GM21737 (cell line): ENCODE data around the gene RIMBP3C.
"Not testable (repeated sequence)": the region's sequence is repeated elsewhere in the genome, so short reads cannot be mapped to it uniquely, and the experiment has no call there.

Source experiments
- ATAC-seq: cut with Tn5 transposase; IDR thresholded peaks from one replicate; pipeline ENCODE4 v1.9.1; 2021; ENCODE audit warnings: mild to moderate bottlenecking, moderate library complexity; ENCODE audit not compliant: unreplicated experiment

The RIMBP3C gene

GRCh38 chr22:21551361-21551760 is at the start of gene RIMBP3C:
RIMBP3C (minus strand) TSS chr22:21551461; CDS start chr22:21550976, 485 bp downstream.
- not testable (repeated sequence) for ATAC-seq

GRCh38 chr22:21599053-21599893 is 48.0 kb upstream of the RIMBP3C start:
- ATAC-seq, result no peak

- no peak for ATAC-seq
These were observed 47.0 kb upstream of the RIMBP3C start for GRCh38 chr22:21598302-21598701.

DNA sequence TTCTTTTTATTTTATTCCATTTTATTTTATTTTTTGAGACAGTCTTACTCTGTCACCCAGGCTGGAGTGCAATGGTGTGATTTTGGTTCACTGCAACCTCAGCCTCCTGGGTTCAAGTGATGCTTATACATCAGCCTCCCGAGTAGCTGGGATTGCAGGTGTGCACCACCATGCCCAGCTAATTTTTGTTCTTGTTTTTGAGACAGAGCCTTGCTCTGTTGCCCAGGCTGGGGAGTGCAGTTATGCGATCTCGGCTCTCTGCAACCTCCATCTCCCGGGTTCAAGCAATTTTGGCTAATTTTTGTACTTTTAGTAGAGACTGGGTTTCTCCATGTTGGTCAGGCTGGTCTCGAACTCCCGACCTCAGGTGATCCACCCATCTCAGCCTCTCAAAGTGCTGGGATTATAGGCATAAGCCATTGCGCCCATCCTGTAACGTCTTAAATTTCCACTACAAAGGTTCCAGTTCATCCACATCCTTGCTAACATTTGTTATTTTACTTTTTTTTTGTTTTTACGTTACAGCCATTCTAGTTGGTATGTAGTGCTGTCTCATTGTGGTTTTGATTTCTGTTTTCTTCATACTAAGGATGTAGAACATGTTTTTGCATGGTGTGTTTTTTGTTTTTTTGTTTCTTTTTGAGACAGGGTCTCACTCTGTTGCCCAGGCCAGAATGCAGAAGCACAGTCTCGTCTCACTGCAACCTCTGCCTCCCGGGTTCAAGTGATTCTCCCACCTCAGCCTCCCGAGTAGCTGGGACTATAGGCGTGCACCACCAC is 45.3 kb upstream of the RIMBP3C start:
- not testable (repeated sequence) for ATAC-seq

GRCh38 chr22:21594865-21595452 is 43.7 kb upstream of the RIMBP3C start:
- ATAC-seq, result no peak

DNA sequence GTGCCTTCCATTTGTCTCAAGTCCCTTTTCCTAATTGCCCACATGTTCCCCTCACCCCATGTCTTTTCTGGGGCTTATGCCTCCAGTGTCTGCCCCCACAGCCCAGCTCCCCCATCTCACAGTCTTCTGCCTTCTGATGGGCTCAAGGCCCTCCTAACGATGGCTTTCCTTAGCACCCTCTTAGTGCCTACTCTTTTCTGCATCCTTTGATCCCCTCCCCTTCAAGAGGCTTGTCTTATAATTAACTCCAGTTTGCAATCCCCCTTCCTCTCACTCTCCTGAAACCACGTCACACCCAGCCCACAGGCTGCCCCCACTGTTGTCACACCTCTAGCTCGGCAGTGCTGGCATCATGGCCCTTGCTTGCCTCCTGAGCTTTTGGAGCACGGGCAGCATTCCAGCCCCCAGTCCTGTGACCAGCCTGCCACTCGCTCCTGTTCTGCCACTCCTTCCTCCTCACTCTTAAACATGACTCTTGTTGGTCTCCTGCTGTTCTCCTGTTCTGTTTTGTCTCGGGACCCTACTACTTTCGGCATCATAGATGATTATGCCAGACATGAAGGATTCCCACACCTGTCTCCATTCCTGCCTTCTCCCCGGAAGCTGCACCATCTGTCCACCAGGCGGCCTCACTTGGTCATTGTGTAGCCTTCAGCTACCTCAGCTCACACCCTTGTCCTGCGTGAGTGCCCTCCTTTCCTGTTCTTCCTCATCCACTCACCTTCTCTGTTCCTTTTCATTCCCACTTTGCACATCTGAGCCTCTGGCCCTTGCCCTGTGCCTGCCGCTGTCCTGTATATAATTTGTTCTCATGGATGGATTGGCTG is 42.4 kb upstream of the RIMBP3C start:
- no peak for ATAC-seq

- ATAC-seq, result no peak
These were observed 41.2 kb upstream of the RIMBP3C start for GRCh38 chr22:21592422-21592821.

GRCh38 chr22:21591695-21592094 is 40.4 kb upstream of the RIMBP3C start:
- ATAC-seq, result no peak

DNA sequence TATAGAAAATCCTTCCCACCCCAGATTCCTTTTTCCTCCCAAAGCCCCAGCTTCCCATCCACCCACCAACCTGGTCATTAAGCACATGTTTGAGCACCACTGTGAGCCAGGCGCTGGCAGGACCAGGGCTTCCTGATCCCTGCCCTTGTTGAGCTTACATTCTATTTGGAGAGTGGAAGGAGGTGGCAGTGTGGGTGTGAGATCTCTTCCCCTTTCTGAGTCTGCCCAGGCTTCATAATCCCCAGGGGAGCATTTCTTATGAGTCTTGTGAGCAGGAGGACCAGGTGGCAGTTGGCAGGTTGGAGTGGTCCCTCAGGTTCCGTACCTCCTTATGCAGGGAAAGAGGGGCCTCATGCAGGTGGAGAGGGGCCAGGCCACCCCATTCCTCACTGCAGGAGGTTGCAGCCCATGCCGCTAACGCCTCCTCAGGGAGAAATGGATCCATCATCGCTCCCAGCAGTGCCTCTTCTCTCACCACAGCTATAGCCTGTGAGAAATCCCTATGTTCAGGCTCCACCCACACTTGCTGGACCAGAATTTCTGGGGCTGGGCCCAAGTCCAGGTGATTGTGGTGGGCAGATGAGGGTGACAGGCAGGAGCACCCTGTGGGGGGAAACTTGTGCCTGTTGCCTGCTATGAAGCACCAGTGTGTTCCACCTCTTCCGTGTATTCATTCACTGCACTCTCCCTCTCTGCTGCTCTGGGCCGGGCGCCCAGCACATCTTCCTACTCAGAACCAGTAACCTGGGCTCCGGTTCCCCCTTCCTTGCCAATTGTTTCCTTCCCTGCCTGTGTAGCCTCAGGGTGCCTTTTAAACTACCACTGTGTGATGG is 39.8 kb upstream of the RIMBP3C start:
- ATAC-seq, result no peak

DNA sequence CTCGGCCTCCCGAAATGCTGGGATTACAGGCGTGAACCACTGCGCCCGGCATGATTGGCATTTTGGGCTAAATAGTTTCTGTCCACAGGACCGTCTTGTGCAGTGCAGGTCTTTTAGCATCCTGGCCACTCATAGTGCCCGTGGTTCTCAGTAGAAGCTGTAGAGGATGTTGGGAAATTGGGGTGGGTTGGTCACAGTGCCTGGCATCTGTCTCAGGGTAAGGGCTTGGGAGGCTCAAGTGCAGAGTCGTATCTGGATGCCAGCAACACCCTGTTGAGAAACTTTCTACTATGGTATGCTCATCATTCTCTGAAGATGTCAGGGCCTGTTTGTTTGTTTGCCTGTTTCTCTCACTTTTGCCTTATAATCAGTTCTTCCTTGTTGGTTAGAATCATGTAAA is 38.1 kb upstream of the RIMBP3C start:
- ATAC-seq, result no peak

DNA sequence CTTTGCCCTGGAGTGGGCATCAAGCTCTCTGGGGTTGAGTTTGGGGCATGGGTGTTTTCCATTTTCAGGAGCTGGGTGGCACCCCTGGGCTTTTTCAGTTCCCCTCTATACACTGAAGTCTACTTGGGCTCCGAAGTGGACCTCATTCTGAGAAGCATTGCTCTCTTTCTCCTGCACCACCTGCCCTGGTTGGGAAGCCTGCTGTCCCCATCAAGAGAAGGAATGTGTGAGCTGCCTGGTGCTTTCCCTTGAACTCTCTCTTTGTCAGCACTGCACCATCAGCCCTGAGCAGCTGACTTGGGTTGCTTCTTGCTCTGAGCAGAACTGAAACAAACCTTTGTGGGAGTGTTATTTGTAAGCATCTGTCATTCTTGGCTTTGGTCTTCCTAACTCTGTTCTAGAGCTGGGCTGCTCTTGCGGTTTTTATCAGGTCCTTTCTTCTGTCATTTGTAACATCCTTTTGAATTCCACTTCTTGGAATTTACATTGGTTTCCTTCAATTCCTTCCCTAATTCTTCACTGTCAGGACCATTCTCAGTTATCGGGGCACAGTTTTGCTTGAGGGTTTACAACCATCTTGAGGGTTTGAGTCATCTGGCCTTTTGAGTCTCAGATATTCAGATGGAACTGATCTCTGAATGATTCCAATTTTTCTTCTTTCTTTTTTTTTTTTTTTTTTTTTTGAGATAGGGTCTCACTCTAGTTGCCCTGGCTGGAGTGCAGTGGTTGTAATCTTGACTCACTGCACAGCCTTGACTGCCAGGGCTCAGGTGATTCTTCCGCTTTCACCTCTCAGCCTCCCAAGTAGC is 36.7 kb upstream of the RIMBP3C start:
- ATAC-seq, result peak; percentile 82

GRCh38 chr22:21585389-21585788 is 34.1 kb upstream of the RIMBP3C start:
- ATAC-seq, result no peak

- no peak for ATAC-seq
These were observed 31.8 kb upstream of the RIMBP3C start for GRCh38 chr22:21582801-21583740.

- not testable (repeated sequence) for ATAC-seq
These were observed 29.9 kb upstream of the RIMBP3C start for GRCh38 chr22:21581009-21581713.

- ATAC-seq, result not testable (repeated sequence)
These were observed 29.4 kb upstream of the RIMBP3C start for GRCh38 chr22:21580623-21581007.

GRCh38 chr22:21579474-21579851 is 28.2 kb upstream of the RIMBP3C start:
- no peak for ATAC-seq

- ATAC-seq, result no peak
These were observed 22.7 kb upstream of the RIMBP3C start for GRCh38 chr22:21573750-21574494.
